GM12878 (cell line): ENCODE measurements around the gene SLC5A11. TPM values are rescaled to one million over a fixed set of nuclear protein-coding genes. Genes with fewer than 3 reads are reported as not detected.

ENCODE experiments used
- ATAC-seq: fragments of 200-7000 bp; cut with Tn5 transposase; 3 replicates; pipeline ENCODE4 v1.9.1; 2020; ENCODE audit warnings: mild to moderate bottlenecking, moderate library complexity
- BruUV-seq: library from RNA; stranded (reverse); fragments of 400-500 nt; replicated peaks from 2 replicates; lab custom pipeline; 2021; lab: Mats Ljungman, UMichigan
- CTCF ChIA-PET: fragments of 300-600 bp; sonication (Branson Sonifier 250); formaldehyde crosslinking; extraction: SDS; loops from one replicate; lab custom pipeline; 2021; ENCODE audit warnings: inconsistent platforms; lab: Yijun Ruan, JAX
- POLR2A ChIA-PET: fragments of 350-600 bp; formaldehyde crosslinking; extraction: SDS; loops from one replicate; lab custom pipeline; 2021; ENCODE audit warnings: inconsistent platforms; lab: Charles Lee
- RAD21 ChIA-PET: fragments of 300-600 bp; sonication (Branson Sonifier 250); formaldehyde crosslinking; loops from one replicate; lab custom pipeline; 2023; ENCODE audit warnings: antibody characterized with exemption; ENCODE audit not compliant: unreplicated experiment; lab: Charles Lee
- SMC1A ChIA-PET: fragments of 300-600 bp; sonication (Branson Sonifier 250); formaldehyde crosslinking; loops from one replicate; lab custom pipeline; 2023; ENCODE audit not compliant: unreplicated experiment, uncharacterized antibody; lab: Charles Lee
- DNase-seq: peaks from one replicate; pipeline ENCODE4 v3.0.0-alpha.2; 2011; ENCODE audit warnings: low read depth, low spot score
- FAIRE-seq: peaks from 3 replicates; lab custom pipeline; 2011; peaks lifted over from hg19 to GRCh38; lab: Jason Lieb, UNC
- H2AFZ ChIP-seq: 2 replicates; pipeline ENCODE4 v1.6.0; 2011; ENCODE audit warnings: low read depth, low read length, control low read depth; ENCODE audit not compliant: control insufficient read depth
- H3K27ac ChIP-seq: 2 replicates; pipeline ENCODE4 v1.5.1; 2011; ENCODE audit warnings: control low read depth; ENCODE audit not compliant: control insufficient read depth, insufficient read depth
- H3K27me3 ChIP-seq, 2 experiments: replicated peaks in 1 of 2; 2 replicates each; pipeline versions ENCODE4 v1.6.0 to v1.6.1; 2011; ENCODE audit warnings: low read length in 1 of 2; ENCODE audit not compliant: control insufficient read depth in 2 of 2, insufficient read depth in 2 of 2
- H3K36me3 ChIP-seq, 2 experiments: 2 replicates each; pipeline ENCODE4 v1.5.1; 2011; ENCODE audit warnings: low read length in 1 of 2; ENCODE audit not compliant: control insufficient read depth in 2 of 2, insufficient read depth in 2 of 2
- H3K4me1 ChIP-seq: 2 replicates; pipeline ENCODE4 v1.6.1; 2011; ENCODE audit warnings: mild to moderate bottlenecking, low read length, moderate library complexity, mixed read lengths; ENCODE audit not compliant: control insufficient read depth, insufficient read depth
- H3K4me2 ChIP-seq: 2 replicates; pipeline ENCODE4 v1.6.0; 2011; ENCODE audit warnings: control low read depth; ENCODE audit not compliant: control insufficient read depth, insufficient read depth
- H3K4me3 ChIP-seq: fragments of 200-600 bp; sonication (generic); 2 replicates; pipeline ENCODE4 v1.5.1; 2016
- H3K79me2 ChIP-seq: 2 replicates; pipeline ENCODE4 v1.6.0; 2011; ENCODE audit warnings: low read length; ENCODE audit not compliant: control insufficient read depth, insufficient read depth
- H3K9ac ChIP-seq: 2 replicates; pipeline ENCODE4 v1.8.0; 2011; ENCODE audit warnings: low read length, control low read depth, mixed read lengths; ENCODE audit not compliant: control insufficient read depth, insufficient read depth
- H3K9me3 ChIP-seq: replicated peaks from 3 replicates; pipeline ENCODE4 v1.5.1; 2011; ENCODE audit warnings: mild to moderate bottlenecking, low read length; ENCODE audit not compliant: control insufficient read depth, insufficient read depth
- H4K20me1 ChIP-seq: 2 replicates; pipeline ENCODE4 v1.6.0; 2011; ENCODE audit not compliant: control insufficient read depth, insufficient read depth
- ASH2L ChIP-seq: fragments of 300-600, 200-600 bp; sonication (generic); IDR thresholded peaks from 2 replicates; pipeline ENCODE4 v1.6.1; 2017; ENCODE audit warnings: low read depth, mild to moderate bottlenecking, borderline replicate concordance
- ATF7 ChIP-seq: fragments of 450-650 bp; IDR thresholded peaks from 2 replicates; pipeline ENCODE4 v1.6.1; 2016; ENCODE audit warnings: low read depth, mild to moderate bottlenecking
- BCL3 ChIP-seq: IDR thresholded peaks from 2 replicates; pipeline ENCODE4 v1.6.1; 2011; ENCODE audit warnings: borderline replicate concordance, low read depth, mild to moderate bottlenecking, moderate library complexity, low read length; ENCODE audit not compliant: insufficient read depth, poor library complexity, severe bottlenecking
- BMI1 ChIP-seq: fragments of 450-650 bp; IDR thresholded peaks from 2 replicates; pipeline ENCODE4 v1.6.1; 2016; ENCODE audit warnings: mild to moderate bottlenecking, moderate library complexity, borderline replicate concordance
- CHD4 ChIP-seq: fragments of 200-600 bp; sonication (generic); IDR thresholded peaks from 2 replicates; pipeline ENCODE4 v1.6.1; 2016; ENCODE audit warnings: mild to moderate bottlenecking
- EGR1 ChIP-seq, 2 experiments: IDR thresholded peaks; 1 replicate in 1 of 2; 2 replicates in 1 of 2; pipeline ENCODE4 v1.6.1; 2011 to 2012; ENCODE audit warnings: low read depth in 2 of 2, low read length in 2 of 2, borderline replicate concordance in 1 of 2, mild to moderate bottlenecking in 1 of 2, moderate library complexity in 1 of 2
- ESRRA ChIP-seq: IDR thresholded peaks from 2 replicates; pipeline ENCODE4 v1.6.1; 2012; ENCODE audit warnings: mild to moderate bottlenecking, low read length, improper control_type of control experiment
- FOS ChIP-seq: IDR thresholded peaks from 3 replicates; pipeline ENCODE4 v1.6.1; 2011; ENCODE audit warnings: borderline replicate concordance; ENCODE audit not compliant: insufficient read length; ENCODE audit errors: extremely low read depth
- HDGF ChIP-seq: fragments of 450-650 bp; IDR thresholded peaks from 2 replicates; pipeline ENCODE4 v1.6.1; 2016; ENCODE audit warnings: antibody characterized with exemption
- KAT2A ChIP-seq: conservative IDR thresholded peaks from 2 replicates; pipeline ENCODE4 v1.6.1; 2011; ENCODE audit warnings: low read depth, low read length; ENCODE audit not compliant: control insufficient read depth
- MEF2A ChIP-seq: IDR thresholded peaks from 2 replicates; pipeline ENCODE4 v1.6.1; 2011; ENCODE audit warnings: low read depth, mild to moderate bottlenecking, low read length, moderate library complexity; ENCODE audit not compliant: insufficient read depth
- NR2C1 ChIP-seq: fragments of 450-650 bp; IDR thresholded peaks from 2 replicates; pipeline ENCODE4 v1.6.1; 2017; ENCODE audit warnings: antibody characterized with exemption, mild to moderate bottlenecking, moderate library complexity
- POU2F2 ChIP-seq: IDR thresholded peaks from 3 replicates; pipeline ENCODE4 v1.6.1; 2011; ENCODE audit warnings: low read depth, mild to moderate bottlenecking, low read length, borderline replicate concordance
- RAD51 ChIP-seq: fragments of 450-650 bp; IDR thresholded peaks from 2 replicates; pipeline ENCODE4 v1.6.1; 2016; ENCODE audit warnings: moderate library complexity, mild to moderate bottlenecking, inconsistent platforms
- RCOR1 ChIP-seq: conservative IDR thresholded peaks from 2 replicates; pipeline ENCODE4 v1.6.1; 2012; ENCODE audit warnings: low read depth, low read length, improper control_type of control experiment
- SIX5 ChIP-seq: IDR thresholded peaks from 2 replicates; pipeline ENCODE4 v1.6.1; 2011; ENCODE audit warnings: mild to moderate bottlenecking, low read depth, low read length, moderate library complexity; ENCODE audit not compliant: severe bottlenecking
- YY1 ChIP-seq: IDR thresholded peaks from 2 replicates; pipeline ENCODE4 v1.6.1; 2011; ENCODE audit warnings: low read depth, mild to moderate bottlenecking, low read length
- ZNF622 ChIP-seq: fragments of 450-650 bp; IDR thresholded peaks from 2 replicates; pipeline ENCODE4 v1.6.1; 2017; ENCODE audit warnings: mild to moderate bottlenecking, inconsistent platforms
- ZNF687 ChIP-seq: fragments of 450-650 bp; IDR thresholded peaks from 2 replicates; pipeline ENCODE4 v1.6.1; 2017; ENCODE audit warnings: mild to moderate bottlenecking, moderate library complexity
- WGBS: methylation state at CpG from one replicate; pipeline ENCODE4 v1.1.6; 2016; ENCODE audit warnings: low lambda C conversion rate; ENCODE audit not compliant: insufficient replicate concordance, insufficient coverage; ENCODE audit errors: missing lambda C conversion rate; 5-methylcytosine and 5-hydroxymethylcytosine counted together
- in situ Hi-C: fragments of 300-500 bp; cut with MboI; formaldehyde crosslinking; loops from 9 replicates; pipeline ENCODE4 v1.14.3; 2018; ENCODE audit warnings: mixed read lengths
- intact Hi-C: fragments of 100-400 bp; cut with micrococcal nuclease; formaldehyde crosslinking; loops from one replicate; pipeline ENCODE4 v1.14.2; 2022; ENCODE audit not compliant: unreplicated experiment
- polyA plus RNA-seq, 11 experiments: library from polyadenylated mRNA; depleted of rRNA in 4 of 11; unstranded in 6 of 11; stranded (reverse) in 5 of 11; fragments of >200 nt; fragmentation: Nextera tagmentation in 4 of 11; fragmentation: Illumina TruSeq in 1 of 11; extraction: Ambion mirVana in 4 of 11; extraction: Trizol in 1 of 11; gene quantifications; 1 replicate in 1 of 11; 2 replicates in 10 of 11; pipeline versions ENCODE4 v1.2.1 to v1.2.3, GENCODE V29; 2011 to 2016; ENCODE audit warnings: inconsistent platforms in 2 of 11, missing spikeins in 2 of 11, low read depth in 1 of 11
- total RNA-seq, 4 experiments: library from RNA; depleted of rRNA in 3 of 4; stranded (reverse); fragments of >200 nt in 3 of 4; fragmentation: Illumina TruSeq in 1 of 4; extraction: Trizol in 1 of 4; gene quantifications; 2 replicates each; pipeline versions ENCODE4 v1.2.1 to v1.2.3, GENCODE V29; 2013 to 2021

Gene SLC5A11
- total and polyA plus RNA-seq, 10 of the 15 experiments (the other 5 are each of a cell fraction or from before 2014, with no cell fraction given) = 0.10 TPM; not detected in 9

- Histone ChIP-seq H3K9me3 (no peaks in the 10 kb centered on the region), H3K4me2 (no peak overlapping the region), H3K9ac (no peak overlapping the region), H3K27me3 (no peaks in the 10 kb centered on the region), H4K20me1 (no peaks in the 10 kb centered on the region), H3K36me3 (peaks cover 15 to 39% of the 10 kb centered on the region in 2 experiments), H3K4me3 (no peak overlapping the region), H3K27ac (no peak overlapping the region), H2AFZ (no peak overlapping the region), H3K79me2 (no peaks in the 10 kb centered on the region), H3K4me1 (no peaks in the 10 kb centered on the region)
- no peak for TF ChIP-seq EGR1 (IDR thresholded peaks at IDR 0.05; ENCODE audit: borderline replicate concordance in 1 of 2, low read depth in 2 of 2, low read length in 2 of 2)
- TF ChIP-seq NR2C1 = no peak
- no peak for TF ChIP-seq CHD4
- TF ChIP-seq ATF7 = no peak
- TF ChIP-seq RCOR1 = no peak
- no peak for TF ChIP-seq ASH2L
- TF ChIP-seq HDGF = no peak
- no peak for TF ChIP-seq YY1
- no peak for TF ChIP-seq RAD51
- no peak for TF ChIP-seq POU2F2
- TF ChIP-seq MEF2A = no peak
- TF ChIP-seq ESRRA = no peak
- TF ChIP-seq KAT2A = no peak
- TF ChIP-seq FOS = no peak
- no peak for TF ChIP-seq BCL3
- TF ChIP-seq BMI1 = no peak
- TF ChIP-seq ZNF622 = no peak
- TF ChIP-seq ZNF687 = no peak
- no peak for TF ChIP-seq SIX5
- in situ Hi-C loops = no loop called here
- CTCF ChIA-PET = interaction anchor here (1.3 kb wide), 1 partner anchor 294 kb away, joined by 3 read pairs; no protein-coding TSS in a partner anchor
- 98% methylated on average over 11 of the region's 11 CpGs for WGBS
- SMC1A ChIA-PET = interaction anchor here (1.1 to 1.2 kb wide), 2 partner anchors 10 to 231 kb away, joined by 5 to 8 read pairs; no protein-coding TSS in a partner anchor
- BruUV-seq = TSS peak; percentile 25
- RAD21 ChIA-PET = interaction anchor here (1.0 kb wide), 1 partner anchor 294 kb away, joined by 3 read pairs; no protein-coding TSS in a partner anchor
- ATAC-seq (no peak), FAIRE-seq (no peak), DNase-seq (no peak)
- POLR2A ChIA-PET = no interaction called here
- intact Hi-C loops = no loop called here
These were observed 34.6 kb upstream of the SLC5A11 start for GRCh38 chr16:24810951-24811843.
